NCI-H1694 treated with DMSO at 0.1 percent for 48 hours (cell line): Measurements from ENCODE around the gene IGFBP4.

Experiments
- DNase-seq: peaks from one replicate; lab custom pipeline; 2025; lab: John Stamatoyannopoulos, UW

The IGFBP4 gene

GRCh38 chr17:40456396-40456951 lies 13.2 kb downstream of the IGFBP4 start:
- no peak for DNase-seq

- no peak for DNase-seq
Measured at GRCh38 chr17:40457369-40457768, 14.1 kb downstream of the IGFBP4 start.

- DNase-seq = peak; percentile 44
Measured at GRCh38 chr17:40457964-40458791, 14.9 kb downstream of the IGFBP4 start.

GRCh38 chr17:40458851-40459482 lies 15.7 kb downstream of the IGFBP4 start:
- DNase-seq = no peak

- DNase-seq = no peak
Measured at GRCh38 chr17:40459636-40460603, 16.7 kb downstream of the IGFBP4 start.

GRCh38 chr17:40460604-40460967 lies 17.3 kb downstream of the IGFBP4 start:
- peak; percentile 38 for DNase-seq

GRCh38 chr17:40460968-40461731 lies 17.9 kb downstream of the IGFBP4 start:
- no peak for DNase-seq

- DNase-seq = no peak
Measured at GRCh38 chr17:40461732-40462342, 18.6 kb downstream of the IGFBP4 start.

GRCh38 chr17:40462343-40463121 lies 19.3 kb downstream of the IGFBP4 start:
- no peak for DNase-seq

GRCh38 chr17:40463122-40463550 lies 19.9 kb downstream of the IGFBP4 start:
- no peak for DNase-seq

- no peak for DNase-seq
Measured at GRCh38 chr17:40464392-40464855, 21.2 kb downstream of the IGFBP4 start.

GRCh38 chr17:40466298-40466971 lies 23.2 kb downstream of the IGFBP4 start:
- no peak for DNase-seq

GRCh38 chr17:40467281-40467867 lies 24.1 kb downstream of the IGFBP4 start:
- no peak for DNase-seq

- no peak for DNase-seq
Measured at GRCh38 chr17:40468560-40468959, 25.3 kb downstream of the IGFBP4 start.

GRCh38 chr17:40469805-40470675 lies 26.8 kb downstream of the IGFBP4 start:
- DNase-seq = no peak

GRCh38 chr17:40470932-40471828 lies 27.9 kb downstream of the IGFBP4 start:
- no peak for DNase-seq
